Measurements from ENCODE around the gene PEPD. TPM values are rescaled to one million over a fixed set of nuclear protein-coding genes. Genes with fewer than 3 reads are reported as not detected.
A peak's percentile ranks its signal among the peaks of the same experiment; 100 is the strongest.

The PEPD gene
- 8.6 and 8.7 TPM in 2 replicates for total RNA-seq (2013; cell fraction: nucleolus; rRNA removed)
- total RNA-seq (2014; rRNA removed): 17.9 and 20.2 TPM in 2 replicates
- total RNA-seq (2014; rRNA removed; fragmentation: Illumina TruSeq; extraction: Trizol): 14.8 and 17.0 TPM in 2 replicates
- 27.5 and 28.9 TPM in 2 replicates for total RNA-seq (2021)
- 10.0 TPM for polyA plus RNA-seq (2011; ENCODE audit: low read depth)
- polyA plus RNA-seq (2011; rRNA removed): 19.0 and 20.1 TPM in 2 replicates
- 28.3 and 43.0 TPM in 2 replicates for polyA plus RNA-seq (2011; cell fraction: cytosol; rRNA removed)
- polyA plus RNA-seq (2011; cell fraction: nucleus; rRNA removed): 19.6 and 27.7 TPM in 2 replicates
- polyA plus RNA-seq (2012): 15.5 and 15.9 TPM in 2 replicates
- 14.5 and 20.1 TPM in 2 replicates for polyA plus RNA-seq (2014; fragmentation: Illumina TruSeq; extraction: Trizol)
- 1 to 10 TPM; 1.4 to 6.1 TPM for polyA plus RNA-seq (2014; fragmentation: Nextera tagmentation; extraction: Ambion mirVana)
- polyA plus RNA-seq (2014; rRNA removed): 40.3 and 42.3 TPM in 2 replicates
- 10 to 100 TPM; 51.8 to 52.0 TPM for polyA plus RNA-seq (2016; fragmentation: Nextera tagmentation; extraction: Ambion mirVana)
- 20.3 and 27.4 TPM in 2 replicates for polyA minus RNA-seq (2011; rRNA and poly(A)+ RNA removed)
- polyA minus RNA-seq (2011; cell fraction: cytosol; rRNA and poly(A)+ RNA removed): 6.7 and 10.6 TPM in 2 replicates
- 4.6 and 8.7 TPM in 2 replicates for polyA minus RNA-seq (2011; cell fraction: nucleus; rRNA and poly(A)+ RNA removed)
- Bru-seq, nascent RNA: percentile 45 among the genes with signal in this experiment
- BruChase-seq, experiment 1, labeled RNA remaining after a 6-hour chase: percentile 52 among the genes with signal in this experiment
- BruChase-seq, experiment 2, labeled RNA remaining after a 2-hour chase: percentile 48 among the genes with signal in this experiment
- long read RNA-seq, experiment 1, transcript PEPD-201 (15 exons, 1,910 nt): major isoform, 37 of 43 reads
- long read RNA-seq, experiment 1, partial matches to known transcripts: 4 of 43 reads
- long read RNA-seq, experiment 1, other reads (novel, unspliced or antisense): 2 of 43 reads
- long read RNA-seq, experiment 2, transcript PEPD-201 (15 exons, 1,910 nt): major isoform, 50 of 61 reads
- long read RNA-seq, experiment 2, partial matches to known transcripts: 2 of 61 reads
- long read RNA-seq, experiment 2, other reads (novel, unspliced or antisense): 8 of 61 reads

GRCh38 chr19:33521480-33522370 lies at the start of gene PEPD:
PEPD (minus strand) TSS chr19:33521791; CDS start chr19:33521760, 31 bp downstream.
- Histone ChIP-seq H3K4me2 (ENCODE audit: control insufficient read depth, insufficient read depth) (peak within 1 kb of the TSS; percentile 90), H3K4me3 (peak within 1 kb of the TSS; percentile 90), H3K27ac (ENCODE audit: control insufficient read depth, insufficient read depth) (no peak within 1 kb of the TSS), H2AFZ (ENCODE audit: control insufficient read depth, low read depth, low read length) (peak within 1 kb of the TSS; percentile 85), H3K9me3 (replicated peaks; ENCODE audit: control insufficient read depth, insufficient read depth, low read length) (no peaks in the 10 kb centered on the region), H3K27me3 (replicated peaks in 1 of 2; ENCODE audit: control insufficient read depth in 2 of 2, insufficient read depth in 2 of 2, low read length in 1 of 2) (no peaks in the 10 kb centered on the region; a peak in 1 of 4 replicates), H3K9ac (ENCODE audit: control insufficient read depth, insufficient read depth, low read length) (peak within 1 kb of the TSS; percentile 72), H4K20me1 (ENCODE audit: control insufficient read depth, insufficient read depth) (no peaks in the 10 kb centered on the region), H3K79me2 (ENCODE audit: control insufficient read depth, insufficient read depth, low read length) (no peaks in the 10 kb centered on the region), H3K4me1 (ENCODE audit: control insufficient read depth, insufficient read depth, low read length) (peaks cover 5% of the 10 kb centered on the region), H3K36me3 (ENCODE audit: control insufficient read depth in 2 of 2, insufficient read depth in 2 of 2, low read length in 1 of 2) (no peaks in the 10 kb centered on the region)
- peak; percentile 27 for FAIRE-seq
- POLR2A ChIA-PET: no interaction called here
- in situ Hi-C loops (cut with MboI) (no loop called here), intact Hi-C loops (cut with micrococcal nuclease; ENCODE audit: unreplicated experiment) (no loop called here)
- 8% methylated on average over 51 of the region's 69 CpGs for WGBS (ENCODE audit: insufficient coverage, insufficient replicate concordance, low lambda C conversion rate, missing lambda C conversion rate)
- BruUV-seq (replicated peaks): no TSS peak
- SMC1A ChIA-PET (ENCODE audit: uncharacterized antibody, unreplicated experiment): no interaction called here
- peak; percentile 47 for DNase-seq (ENCODE audit: low read depth, low spot score)
- peak; percentile 98 for ATAC-seq
- RAD21 ChIA-PET (ENCODE audit: unreplicated experiment): no interaction called here
- CTCF ChIA-PET: no interaction called here
- no peak for TF ChIP-seq CUX1 (IDR thresholded peaks at IDR 0.05; ENCODE audit: insufficient replicate concordance, low read depth, low read length)
- TF ChIP-seq NBN (IDR thresholded peaks at IDR 0.05): no peak
- TF ChIP-seq NFXL1 (IDR thresholded peaks at IDR 0.05; ENCODE audit: borderline replicate concordance): no peak
- TF ChIP-seq SREBF2 (IDR thresholded peaks at IDR 0.05; ENCODE audit: low read length): no peak
- no peak for TF ChIP-seq BMI1 (IDR thresholded peaks at IDR 0.05; ENCODE audit: borderline replicate concordance)
- TF ChIP-seq CBX5 (IDR thresholded peaks at IDR 0.05; ENCODE audit: low read depth): no peak
- no peak; the same call in 1 of the 2 replicates for TF ChIP-seq EED (IDR thresholded peaks at IDR 0.05; ENCODE audit: low read depth)
- no peak for TF ChIP-seq GABPA (IDR thresholded peaks at IDR 0.05; ENCODE audit: low read depth)
- TF ChIP-seq DPF2 (IDR thresholded peaks at IDR 0.05): no peak
- TF ChIP-seq GATAD2B (conservative IDR thresholded peaks at IDR 0.05; ENCODE audit: low read depth): no peak
- no peak for TF ChIP-seq HDAC6 (IDR thresholded peaks at IDR 0.05; ENCODE audit: unreplicated experiment)
- TF ChIP-seq MXI1 (IDR thresholded peaks at IDR 0.05; ENCODE audit: low read depth, low read length): peak; percentile 91
- no peak for TF ChIP-seq ZNF24 (IDR thresholded peaks at IDR 0.05)
- no peak for TF ChIP-seq IRF3 (IDR thresholded peaks at IDR 0.05)
- no peak for TF ChIP-seq IRF4 (IDR thresholded peaks at IDR 0.05; ENCODE audit: low read depth, low read length)
